Thoracic aorta (tissue), 2 donors: ENCODE results near the gene TTC9B. TPM values are rescaled to one million over a fixed set of nuclear protein-coding genes. Genes with fewer than 3 reads are reported as not detected.

Source experiments
- ATAC-seq: fragments of 150-250 bp; one replicate; pipeline ENCODE4 v1.8.0; 2017; ENCODE audit warnings: low read depth; ENCODE audit not compliant: insufficient number of reproducible peaks, low FRiP score
- DNase-seq: peaks from one replicate; pipeline ENCODE4 v3.0.0-alpha.2; 2020; ENCODE audit warnings: low spot score
- H3K27ac ChIP-seq, 2 donors: fragments of 200-600 bp; sonication (generic); 1 replicate in 1 of 2; 2 replicates in 1 of 2; pipeline ENCODE4 v1.5.1; 2016; ENCODE audit warnings: mild to moderate bottlenecking in 2 of 2, moderate library complexity in 2 of 2
- H3K27me3 ChIP-seq: fragments of 200-600 bp; sonication (generic); replicated peaks from 2 replicates; pipeline ENCODE4 v1.6.0; 2016; ENCODE audit warnings: mild to moderate bottlenecking; ENCODE audit not compliant: insufficient read depth
- H3K36me3 ChIP-seq: fragments of 200-600 bp; sonication (generic); one replicate; pipeline ENCODE4 v1.5.1; 2016
- H3K4me1 ChIP-seq, 2 donors: fragments of 200-600 bp; sonication (generic); 1 replicate in 1 of 2; 2 replicates in 1 of 2; pipeline versions ENCODE4 v1.5.1 to v1.6.0; 2016; ENCODE audit warnings: low read depth in 2 of 2, mild to moderate bottlenecking in 1 of 2; ENCODE audit not compliant: control insufficient read depth in 1 of 2
- H3K4me3 ChIP-seq: fragments of 200-600 bp; sonication (generic); 2 replicates; pipeline ENCODE4 v1.5.1; 2016; ENCODE audit warnings: mild to moderate bottlenecking
- H3K9me3 ChIP-seq: fragments of 200-600 bp; sonication (generic); 2 replicates; pipeline ENCODE4 v1.5.1; 2016
- CTCF ChIP-seq: fragments of 200-600 bp; sonication (generic); IDR thresholded peaks from one replicate; pipeline ENCODE4 v1.5.1; 2019; ENCODE audit warnings: antibody characterized with exemption
- total RNA-seq, 2 donors: library from RNA; depleted of rRNA; stranded (reverse); fragments of >200 nt; gene quantifications; one replicate each; pipeline versions ENCODE4 v1.1.0 to v1.2.3, GENCODE V29; 2016

The TTC9B gene
- total RNA-seq, 2 donors from 2014 or later = not detected

GRCh38 chr19:40235238-40236025, 17.2 kb upstream of the TTC9B start:
- no peak overlapping the region for H3K27ac ChIP-seq
- TF ChIP-seq CTCF = no peak
- H3K9me3 ChIP-seq = no peaks in the 10 kb centered on the region
- H3K4me3 ChIP-seq = no peak overlapping the region
- H3K4me1 ChIP-seq = peaks cover 0 to 11% of the 10 kb centered on the region in 2 donors
- ATAC-seq (no peak), DNase-seq (no peak)
- H3K27me3 ChIP-seq = no peaks in the 10 kb centered on the region
- peaks cover 53% of the 10 kb centered on the region for H3K36me3 ChIP-seq

DNA sequence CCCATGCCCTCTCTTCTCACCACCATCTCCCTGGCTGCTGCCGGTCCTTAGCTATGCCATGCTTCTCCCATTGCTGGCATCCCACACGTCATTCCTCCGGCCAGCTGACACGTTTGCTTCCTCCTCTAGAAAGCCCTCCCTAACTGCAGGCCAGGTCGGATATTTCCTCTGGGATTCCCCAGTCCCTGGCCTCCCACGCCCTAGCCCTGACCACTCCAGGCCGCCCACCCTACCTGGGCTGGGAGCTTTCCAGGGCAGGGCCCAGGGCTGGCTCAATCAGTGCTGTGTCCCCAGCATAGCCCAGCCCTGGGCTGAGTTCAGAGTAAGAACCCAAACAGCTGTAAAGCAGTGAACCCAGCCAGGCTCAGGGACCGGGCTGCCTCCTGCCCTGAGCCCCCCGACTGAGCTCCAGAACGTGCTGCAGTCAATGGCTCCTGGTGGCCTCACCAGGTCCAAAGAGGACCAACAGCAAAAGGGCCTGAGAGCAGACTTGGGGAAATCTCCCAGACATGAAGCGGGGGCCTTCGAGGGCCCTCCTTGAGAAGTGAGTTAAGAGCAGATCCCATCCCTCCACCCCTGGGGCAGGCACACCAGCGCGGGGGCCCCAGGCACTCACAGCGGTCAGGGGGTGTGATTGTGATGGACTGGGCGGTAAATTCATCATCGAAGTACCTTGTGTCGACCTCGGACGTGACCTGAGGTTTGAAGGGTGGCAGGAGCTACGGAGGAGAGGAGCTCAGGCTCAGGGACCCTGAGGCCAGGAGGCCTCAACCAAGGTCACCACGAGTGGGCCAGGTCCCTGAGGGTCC, 16.4 kb upstream of the TTC9B start:
- no peak overlapping the region for H3K27ac ChIP-seq
- H3K4me3 ChIP-seq = no peak overlapping the region
- DNase-seq (no peak), ATAC-seq (no peak)
- H3K27me3 ChIP-seq = no peaks in the 10 kb centered on the region
- no peak for TF ChIP-seq CTCF
- no peaks in the 10 kb centered on the region for H3K9me3 ChIP-seq
- H3K4me1 ChIP-seq = peaks cover 5 to 19% of the 10 kb centered on the region in 2 donors
- H3K36me3 ChIP-seq = peaks cover 45% of the 10 kb centered on the region

DNA sequence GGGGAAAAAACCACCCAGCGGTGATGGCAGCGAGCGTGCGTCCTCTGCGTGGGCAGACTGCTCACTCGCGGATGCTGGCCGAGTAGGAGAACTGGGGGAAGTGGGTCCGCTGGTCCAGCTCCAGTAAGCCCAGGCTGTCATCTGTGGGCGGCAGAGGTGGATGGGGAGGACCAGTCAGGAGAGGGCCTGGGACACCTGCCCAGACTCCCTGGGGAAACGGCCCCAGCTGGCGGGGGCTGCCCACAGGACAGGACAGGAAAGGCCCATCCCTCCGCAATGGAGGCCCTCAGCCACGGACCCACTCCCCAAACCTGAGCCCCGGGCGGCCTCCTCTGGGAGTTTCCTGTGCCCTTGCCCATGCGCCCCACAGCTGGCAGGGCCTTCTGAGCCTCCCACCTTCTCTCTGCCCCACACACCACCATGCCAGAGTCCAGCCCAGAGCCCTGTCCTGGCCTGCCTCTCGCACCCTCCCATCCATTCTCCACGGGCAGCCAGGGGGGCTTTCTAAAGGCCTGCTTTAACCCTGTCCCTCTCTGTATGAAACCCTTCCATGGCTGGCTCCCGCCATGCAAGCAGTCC, 15.7 kb upstream of the TTC9B start:
- no peak overlapping the region for H3K4me3 ChIP-seq
- peaks cover 10 to 27% of the 10 kb centered on the region in 2 donors for H3K4me1 ChIP-seq
- H3K9me3 ChIP-seq = no peaks in the 10 kb centered on the region
- H3K27me3 ChIP-seq = no peaks in the 10 kb centered on the region
- ATAC-seq (no peak), DNase-seq (no peak)
- H3K27ac ChIP-seq = no peak overlapping the region
- peaks cover 40% of the 10 kb centered on the region for H3K36me3 ChIP-seq
- no peak for TF ChIP-seq CTCF

DNA sequence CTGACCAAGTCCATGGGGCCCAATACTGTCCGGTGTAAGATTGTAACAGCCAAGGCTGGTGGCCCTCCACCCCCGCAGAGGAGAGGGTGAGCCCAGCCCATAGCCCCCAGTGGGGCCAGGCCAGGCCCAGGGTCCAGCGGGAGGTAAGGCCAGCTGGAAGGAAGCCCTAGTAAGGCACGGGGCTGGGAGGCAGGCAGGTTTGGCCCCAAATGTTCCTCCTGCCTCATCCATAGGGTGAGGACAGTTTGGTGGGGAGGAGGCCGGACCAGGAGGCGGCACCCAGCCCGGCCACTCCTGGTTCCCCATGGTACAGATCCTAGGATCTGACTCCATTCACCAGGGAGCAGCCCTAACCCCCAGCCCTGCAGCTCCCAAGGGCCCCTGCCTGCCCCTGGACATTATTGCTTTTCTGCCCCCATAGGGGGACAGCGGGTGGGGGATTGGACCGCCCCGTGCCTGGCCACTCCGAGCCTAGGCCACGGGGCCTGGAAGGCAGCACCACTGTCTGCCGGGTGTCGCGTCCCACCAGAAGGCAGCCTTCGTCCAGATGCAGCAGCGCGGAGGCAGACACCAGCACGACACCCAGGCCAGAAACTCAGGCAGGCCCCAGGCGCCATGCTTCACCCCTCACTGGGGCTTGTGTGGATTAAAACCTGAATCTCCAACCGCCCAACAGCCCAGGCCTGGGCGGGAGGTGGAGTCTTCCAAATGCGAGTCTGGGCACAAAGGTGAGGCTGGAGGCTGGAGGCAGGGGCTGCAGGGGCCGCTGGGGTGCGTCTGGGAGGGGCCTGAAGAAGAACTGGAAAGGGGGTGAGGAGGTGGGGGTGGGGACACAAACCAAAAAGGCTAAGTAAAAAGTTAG, 15.0 kb upstream of the TTC9B start:
- H3K4me1 ChIP-seq = peaks cover 12 to 30% of the 10 kb centered on the region in 2 donors
- H3K27ac ChIP-seq = no peak overlapping the region
- H3K9me3 ChIP-seq = no peaks in the 10 kb centered on the region
- no peak overlapping the region for H3K4me3 ChIP-seq
- no peaks in the 10 kb centered on the region for H3K27me3 ChIP-seq
- ATAC-seq = no peak
- H3K36me3 ChIP-seq = peaks cover 33% of the 10 kb centered on the region
- no peak for DNase-seq
- TF ChIP-seq CTCF = no peak
